Neural cell (in vitro differentiated cells): ENCODE results near the gene CEP120. TPM values are rescaled to one million over a fixed set of nuclear protein-coding genes. Genes with fewer than 3 reads are reported as not detected.

Source experiments
- H2AFZ ChIP-seq: fragments of 200-600, 300-800 bp; sonication (generic), shearing (Covaris generic); 2 replicates; pipeline ENCODE4 v1.6.0; 2014; ENCODE audit warnings: low read depth, mild to moderate bottlenecking, antibody characterized with exemption, low read length, moderate library complexity
- H3F3A ChIP-seq: fragments of 200-600 bp; shearing (Covaris generic); 2 replicates; pipeline ENCODE4 v1.6.1; 2016; ENCODE audit warnings: mild to moderate bottlenecking, moderate library complexity, mixed read lengths, antibody characterized with exemption, low read length; ENCODE audit not compliant: insufficient read depth, poor library complexity, severe bottlenecking
- H3K27ac ChIP-seq: fragments of 200-600, 300-800 bp; sonication (generic), shearing (Covaris generic); 2 replicates; pipeline ENCODE4 v1.5.1; 2014; ENCODE audit warnings: mild to moderate bottlenecking, low read length, moderate library complexity
- H3K27me3 ChIP-seq: fragments of 300-800, 200-600 bp; sonication (generic), shearing (Covaris generic); 2 replicates; pipeline ENCODE4 v1.6.0; 2014; ENCODE audit warnings: mild to moderate bottlenecking, low read depth, low read length, moderate library complexity; ENCODE audit not compliant: insufficient read depth
- H3K36me3 ChIP-seq: fragments of 300-800, 200-600 bp; sonication (generic), shearing (Covaris generic); 2 replicates; pipeline ENCODE4 v1.5.1; 2014; ENCODE audit warnings: mild to moderate bottlenecking, antibody characterized with exemption, low read length, moderate library complexity; ENCODE audit not compliant: insufficient read depth
- H3K4me2 ChIP-seq: fragments of 300-800, 200-600 bp; sonication (generic), shearing (Covaris generic); 2 replicates; pipeline ENCODE4 v1.6.0; 2014; ENCODE audit warnings: mild to moderate bottlenecking, low read length
- H3K4me3 ChIP-seq: fragments of 300-800, 200-600 bp; sonication (generic), shearing (Covaris generic); 2 replicates; pipeline ENCODE4 v1.5.1; 2014; ENCODE audit warnings: mild to moderate bottlenecking, low read length, moderate library complexity
- H3K79me2 ChIP-seq: fragments of 200-600 bp; shearing (Covaris generic); replicated peaks from 2 replicates; pipeline ENCODE4 v1.6.0; 2014; ENCODE audit warnings: mild to moderate bottlenecking, low read length, moderate library complexity; ENCODE audit not compliant: insufficient read depth
- H3K9ac ChIP-seq: fragments of 300-800, 200-600 bp; sonication (generic), shearing (Covaris generic); 2 replicates; pipeline ENCODE4 v1.6.1; 2016; ENCODE audit warnings: mild to moderate bottlenecking, low read length, mixed read lengths
- H3K9me2 ChIP-seq: fragments of 200-600 bp; shearing (Covaris generic); 2 replicates; pipeline ENCODE4 v1.6.1; 2016; ENCODE audit warnings: mild to moderate bottlenecking, low read length, mixed read lengths; ENCODE audit not compliant: insufficient read depth
- H3K9me3 ChIP-seq: fragments of 200-600, 300-800 bp; sonication (generic), shearing (Covaris generic); 2 replicates; pipeline ENCODE4 v1.6.1; 2016; ENCODE audit warnings: mild to moderate bottlenecking, mixed run types, low read length, moderate library complexity, mixed read lengths
- H4K20me1 ChIP-seq: fragments of 200-600 bp; shearing (Covaris generic); 2 replicates; pipeline ENCODE4 v1.6.1; 2016; ENCODE audit warnings: mild to moderate bottlenecking, mixed run types; ENCODE audit not compliant: insufficient read depth
- EP300 ChIP-seq: fragments of 450-650 bp; conservative IDR thresholded peaks from 2 replicates; pipeline ENCODE4 v1.6.1; 2014; ENCODE audit warnings: antibody characterized with exemption, mild to moderate bottlenecking, moderate library complexity; ENCODE audit not compliant: poor library complexity, severe bottlenecking
- EZH2 ChIP-seq: fragments of 200-600, 300-800 bp; shearing (Covaris generic), sonication (generic); IDR thresholded peaks from 2 replicates; pipeline ENCODE4 v1.6.1; 2014; ENCODE audit warnings: antibody characterized with exemption, low read length, borderline replicate concordance, mild to moderate bottlenecking; ENCODE audit not compliant: insufficient read depth, poor library complexity, severe bottlenecking
- MXI1 ChIP-seq: fragments of 450-650 bp; conservative IDR thresholded peaks from 2 replicates; pipeline ENCODE4 v1.6.1; 2014; ENCODE audit warnings: antibody characterized with exemption, mild to moderate bottlenecking; ENCODE audit not compliant: poor library complexity, severe bottlenecking
- POLR2AphosphoS5 ChIP-seq: IDR thresholded peaks from 2 replicates; pipeline ENCODE4 v1.6.1; 2012
- RAD21 ChIP-seq: fragments of 450-650 bp; conservative IDR thresholded peaks from 2 replicates; pipeline ENCODE4 v1.6.1; 2014; ENCODE audit warnings: antibody characterized with exemption, mild to moderate bottlenecking, moderate library complexity
- SMC3 ChIP-seq: fragments of 450-650 bp; conservative IDR thresholded peaks from 2 replicates; pipeline ENCODE4 v1.6.1; 2014; ENCODE audit warnings: antibody characterized with exemption, mild to moderate bottlenecking, moderate library complexity; ENCODE audit not compliant: poor library complexity
- TAF1 ChIP-seq: IDR thresholded peaks from 2 replicates; pipeline ENCODE4 v1.6.1; 2012; ENCODE audit warnings: low read depth
- polyA plus RNA-seq: library from polyadenylated mRNA; depleted of rRNA; stranded (reverse); fragments of >200 nt; gene quantifications from 2 replicates; pipeline ENCODE4 v1.2.3, GENCODE V29; 2014
- TF ChIP-seq, protein P1 (sequence below): IDR thresholded peaks from 2 replicates; pipeline ENCODE4 v1.6.1; 2012; ENCODE audit warnings: borderline replicate concordance
- TF ChIP-seq, protein P2 (sequence below): fragments of 450-650 bp; IDR thresholded peaks from 2 replicates; pipeline ENCODE4 v1.5.1; 2014; ENCODE audit warnings: antibody characterized with exemption, mild to moderate bottlenecking, moderate library complexity; ENCODE audit not compliant: poor library complexity, severe bottlenecking

CEP120 gene
- polyA plus RNA-seq, 1 donor from 2014 or later: 33.2 TPM

DNA sequence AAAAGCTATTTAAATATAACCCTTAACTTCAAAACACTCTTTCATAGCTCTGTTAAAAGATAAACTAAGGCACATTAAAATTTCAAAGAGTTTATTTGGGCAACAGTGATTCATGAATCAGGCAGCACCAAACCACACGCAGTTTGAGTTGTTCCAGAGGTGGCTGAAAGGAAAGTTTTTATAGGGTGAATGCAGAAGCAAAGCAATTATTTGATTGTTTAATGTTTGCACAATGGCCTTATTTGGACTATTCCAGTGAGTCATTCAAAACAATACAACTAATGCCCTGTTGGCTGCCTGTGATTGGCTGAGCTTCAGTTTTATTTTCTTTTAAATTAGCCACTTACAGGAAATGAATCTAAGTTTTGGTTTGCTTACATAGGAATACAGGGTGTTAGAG lies 125.3 kb downstream of the CEP120 start:
- Histone ChIP-seq H3K79me2 (no peaks in the 10 kb centered on the region), H3F3A (no peaks in the 10 kb centered on the region), H3K27me3 (no peaks in the 10 kb centered on the region), H3K27ac (no peak overlapping the region), H3K4me2 (no peak overlapping the region), H3K9ac (no peak overlapping the region), H3K4me3 (no peak overlapping the region), H3K9me3 (no peaks in the 10 kb centered on the region), H4K20me1 (no peaks in the 10 kb centered on the region), H3K36me3 (no peaks in the 10 kb centered on the region), H3K9me2 (no peaks in the 10 kb centered on the region), H2AFZ (no peak overlapping the region)
- TF ChIP-seq EP300: no peak
- no peak for TF ChIP-seq EZH2
- TF ChIP-seq, protein P1, sequence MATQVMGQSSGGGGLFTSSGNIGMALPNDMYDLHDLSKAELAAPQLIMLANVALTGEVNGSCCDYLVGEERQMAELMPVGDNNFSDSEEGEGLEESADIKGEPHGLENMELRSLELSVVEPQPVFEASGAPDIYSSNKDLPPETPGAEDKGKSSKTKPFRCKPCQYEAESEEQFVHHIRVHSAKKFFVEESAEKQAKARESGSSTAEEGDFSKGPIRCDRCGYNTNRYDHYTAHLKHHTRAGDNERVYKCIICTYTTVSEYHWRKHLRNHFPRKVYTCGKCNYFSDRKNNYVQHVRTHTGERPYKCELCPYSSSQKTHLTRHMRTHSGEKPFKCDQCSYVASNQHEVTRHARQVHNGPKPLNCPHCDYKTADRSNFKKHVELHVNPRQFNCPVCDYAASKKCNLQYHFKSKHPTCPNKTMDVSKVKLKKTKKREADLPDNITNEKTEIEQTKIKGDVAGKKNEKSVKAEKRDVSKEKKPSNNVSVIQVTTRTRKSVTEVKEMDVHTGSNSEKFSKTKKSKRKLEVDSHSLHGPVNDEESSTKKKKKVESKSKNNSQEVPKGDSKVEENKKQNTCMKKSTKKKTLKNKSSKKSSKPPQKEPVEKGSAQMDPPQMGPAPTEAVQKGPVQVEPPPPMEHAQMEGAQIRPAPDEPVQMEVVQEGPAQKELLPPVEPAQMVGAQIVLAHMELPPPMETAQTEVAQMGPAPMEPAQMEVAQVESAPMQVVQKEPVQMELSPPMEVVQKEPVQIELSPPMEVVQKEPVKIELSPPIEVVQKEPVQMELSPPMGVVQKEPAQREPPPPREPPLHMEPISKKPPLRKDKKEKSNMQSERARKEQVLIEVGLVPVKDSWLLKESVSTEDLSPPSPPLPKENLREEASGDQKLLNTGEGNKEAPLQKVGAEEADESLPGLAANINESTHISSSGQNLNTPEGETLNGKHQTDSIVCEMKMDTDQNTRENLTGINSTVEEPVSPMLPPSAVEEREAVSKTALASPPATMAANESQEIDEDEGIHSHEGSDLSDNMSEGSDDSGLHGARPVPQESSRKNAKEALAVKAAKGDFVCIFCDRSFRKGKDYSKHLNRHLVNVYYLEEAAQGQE: no peak
- no peak for TF ChIP-seq RAD21
- no peak for TF ChIP-seq MXI1
- no peak for TF ChIP-seq POLR2AphosphoS5

DNA sequence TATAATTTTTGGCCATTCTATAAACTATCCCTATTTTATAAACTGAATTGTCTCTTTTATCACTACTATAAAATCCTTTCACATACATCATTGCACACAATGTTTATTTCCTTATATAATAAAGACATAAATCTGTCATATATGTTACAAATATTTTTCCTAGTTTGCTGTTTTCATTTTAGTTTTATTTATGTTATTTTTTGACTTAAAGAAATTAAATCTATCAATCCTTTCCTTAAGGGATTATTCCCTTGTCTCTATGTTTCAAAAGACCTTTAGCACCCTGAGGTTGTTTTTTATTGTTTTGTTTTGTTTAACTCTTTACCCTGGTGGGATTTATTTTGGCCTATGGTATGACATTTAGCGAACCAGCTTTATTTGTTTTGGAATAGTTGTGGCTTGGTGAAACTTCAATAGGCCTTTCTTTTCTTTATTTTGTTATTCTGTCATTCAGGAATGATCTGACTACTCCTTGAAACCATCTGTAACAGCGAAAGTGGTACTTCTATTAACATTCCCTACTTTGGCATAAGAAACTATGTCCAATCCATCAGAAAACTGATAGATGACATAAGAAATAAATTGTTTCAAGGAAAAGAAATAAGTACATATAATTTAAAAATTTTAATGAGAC lies 125.9 kb downstream of the CEP120 start:
- H4K20me1 ChIP-seq: no peaks in the 10 kb centered on the region
- TF ChIP-seq EP300 (no peak), SMC3 (no peak), POLR2AphosphoS5 (no peak), TAF1 (no peak), EZH2 (no peak), MXI1 (no peak)
- TF ChIP-seq, protein P2, sequence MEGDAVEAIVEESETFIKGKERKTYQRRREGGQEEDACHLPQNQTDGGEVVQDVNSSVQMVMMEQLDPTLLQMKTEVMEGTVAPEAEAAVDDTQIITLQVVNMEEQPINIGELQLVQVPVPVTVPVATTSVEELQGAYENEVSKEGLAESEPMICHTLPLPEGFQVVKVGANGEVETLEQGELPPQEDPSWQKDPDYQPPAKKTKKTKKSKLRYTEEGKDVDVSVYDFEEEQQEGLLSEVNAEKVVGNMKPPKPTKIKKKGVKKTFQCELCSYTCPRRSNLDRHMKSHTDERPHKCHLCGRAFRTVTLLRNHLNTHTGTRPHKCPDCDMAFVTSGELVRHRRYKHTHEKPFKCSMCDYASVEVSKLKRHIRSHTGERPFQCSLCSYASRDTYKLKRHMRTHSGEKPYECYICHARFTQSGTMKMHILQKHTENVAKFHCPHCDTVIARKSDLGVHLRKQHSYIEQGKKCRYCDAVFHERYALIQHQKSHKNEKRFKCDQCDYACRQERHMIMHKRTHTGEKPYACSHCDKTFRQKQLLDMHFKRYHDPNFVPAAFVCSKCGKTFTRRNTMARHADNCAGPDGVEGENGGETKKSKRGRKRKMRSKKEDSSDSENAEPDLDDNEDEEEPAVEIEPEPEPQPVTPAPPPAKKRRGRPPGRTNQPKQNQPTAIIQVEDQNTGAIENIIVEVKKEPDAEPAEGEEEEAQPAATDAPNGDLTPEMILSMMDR: no peak
- TF ChIP-seq, protein P1: no peak
- no peak overlapping the region for H3K9ac ChIP-seq
- H3K9me2 ChIP-seq: no peaks in the 10 kb centered on the region
- H3K27ac ChIP-seq: no peak overlapping the region
- H3K4me2 ChIP-seq: no peak overlapping the region
- no peak overlapping the region for H2AFZ ChIP-seq
- no peaks in the 10 kb centered on the region for H3K36me3 ChIP-seq
- no peaks in the 10 kb centered on the region for H3F3A ChIP-seq
- no peak overlapping the region for H3K4me3 ChIP-seq
- no peaks in the 10 kb centered on the region for H3K9me3 ChIP-seq
- no peaks in the 10 kb centered on the region for H3K27me3 ChIP-seq
- H3K79me2 ChIP-seq: no peaks in the 10 kb centered on the region

Other genes starting within 250 kb of the CEP120 start
- gene CSNK1G3, start 88.8 kb upstream of the CEP120 start, polyA plus RNA-seq: 22.6 and 29.1 TPM in 2 replicates